Stimulated activated naive CD8-positive, alpha-beta T cell treated with anti-CD3 and anti-CD28 coated beads, Interleukin-15, amount 100 ng/mL, for 72 hours (primary cell): ENCODE measurements around the gene TANC1.

Experiments used
- ATAC-seq: fragments of 150-1000 bp; cut with Tn5 transposase; 2 replicates; pipeline ENCODE4 v1.10.0; 2021; ENCODE audit warnings: mild to moderate bottlenecking, moderate library complexity
- DNase-seq, 2 donors: peaks; one replicate each; pipeline ENCODE4 v3.0.0; 2021 to 2022
- H3K27ac Mint-ChIP-seq, 2 donors: one replicate each; pipeline ENCODE4 v1.8.0; 2022; ENCODE audit warnings: mild to moderate bottlenecking in 2 of 2, mixed read lengths in 2 of 2, moderate library complexity in 2 of 2
- H3K27me3 Mint-ChIP-seq: one replicate; pipeline ENCODE4 v1.8.0; 2022; ENCODE audit warnings: mixed read lengths
- H3K4me1 Mint-ChIP-seq: one replicate; pipeline ENCODE4 v1.8.0; 2022; ENCODE audit warnings: mild to moderate bottlenecking, mixed read lengths
- H3K4me3 Mint-ChIP-seq, 2 donors: one replicate each; pipeline ENCODE4 v1.8.0; 2022; ENCODE audit warnings: mild to moderate bottlenecking in 2 of 2, mixed read lengths in 2 of 2, moderate library complexity in 1 of 2
- H3K9me3 Mint-ChIP-seq, 2 donors: one replicate each; pipeline ENCODE4 v1.8.0; 2022; ENCODE audit warnings: mixed read lengths in 2 of 2

The TANC1 gene

DNA sequence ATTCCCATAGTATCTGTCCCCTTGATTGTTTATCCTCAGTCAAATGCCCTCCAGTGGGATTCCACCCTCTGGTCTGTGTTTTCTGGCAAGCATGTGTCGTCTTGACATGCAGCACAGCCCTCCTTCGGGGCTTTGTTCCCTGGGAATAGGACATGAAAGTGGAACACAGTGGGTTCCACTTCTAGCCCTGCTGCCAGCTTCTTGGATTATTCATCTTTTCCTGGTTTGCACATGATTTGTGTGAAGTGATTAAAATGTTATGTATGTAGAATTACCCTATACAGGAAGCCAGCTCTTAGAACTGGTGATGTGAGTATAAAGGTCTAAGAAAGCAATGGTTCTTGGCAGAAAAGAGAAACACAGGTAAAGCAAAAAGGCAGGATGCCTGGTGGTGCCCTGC lies 142.3 kb downstream of the TANC1 start:
- ATAC-seq = no peak
- H3K27ac Mint-ChIP-seq = no peak overlapping the region
- H3K27me3 Mint-ChIP-seq = no peaks in the 10 kb centered on the region
- H3K9me3 Mint-ChIP-seq = no peaks in the 10 kb centered on the region
- peaks cover 6% of the 10 kb centered on the region for H3K4me1 Mint-ChIP-seq
- no peak overlapping the region for H3K4me3 Mint-ChIP-seq
- DNase-seq = no peak

- H3K4me3 Mint-ChIP-seq = no peak overlapping the region
- no peaks in the 10 kb centered on the region for H3K9me3 Mint-ChIP-seq
- H3K4me1 Mint-ChIP-seq = peaks cover under 1% of the 10 kb centered on the region
- no peaks in the 10 kb centered on the region for H3K27me3 Mint-ChIP-seq
- ATAC-seq (no peak), DNase-seq (no peak)
- no peak overlapping the region for H3K27ac Mint-ChIP-seq
Observed at GRCh38 chr2:159111346-159111927, 143.0 kb downstream of the TANC1 start.

- no peaks in the 10 kb centered on the region for H3K9me3 Mint-ChIP-seq
- no peak overlapping the region for H3K27ac Mint-ChIP-seq
- no peak for ATAC-seq
- no peak overlapping the region for H3K4me3 Mint-ChIP-seq
- H3K27me3 Mint-ChIP-seq = no peaks in the 10 kb centered on the region
- H3K4me1 Mint-ChIP-seq = peaks cover 7% of the 10 kb centered on the region
- DNase-seq = no peak
Observed at GRCh38 chr2:159114835-159115234, 146.4 kb downstream of the TANC1 start.

DNA sequence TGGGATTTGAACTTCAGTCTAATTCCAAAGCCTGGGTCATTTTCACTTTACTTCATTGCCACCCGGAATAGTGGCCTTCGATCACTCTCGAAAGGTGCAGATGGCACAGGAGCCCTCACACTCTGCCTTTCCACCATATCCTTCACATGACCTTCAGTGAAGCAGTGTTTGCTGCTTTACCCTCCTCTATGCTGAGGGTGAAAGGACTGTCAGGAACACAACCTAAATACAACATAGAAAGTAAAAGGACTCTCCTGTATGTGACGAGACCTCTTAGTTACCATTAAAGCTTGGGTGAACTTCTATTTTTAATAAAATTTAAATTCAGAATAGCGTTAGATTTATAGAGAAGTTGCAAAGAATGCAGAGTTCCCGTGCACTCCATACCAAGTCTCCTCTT lies 148.5 kb downstream of the TANC1 start:
- no peaks in the 10 kb centered on the region for H3K9me3 Mint-ChIP-seq
- H3K4me1 Mint-ChIP-seq = peaks cover 7% of the 10 kb centered on the region
- no peak for ATAC-seq

GRCh38 chr2:159117658-159118057 lies 149.2 kb downstream of the TANC1 start:
- H3K27ac Mint-ChIP-seq = no peak overlapping the region
- H3K27me3 Mint-ChIP-seq = no peaks in the 10 kb centered on the region
- peaks cover 7% of the 10 kb centered on the region for H3K4me1 Mint-ChIP-seq
- DNase-seq (no peak), ATAC-seq (no peak)
- H3K4me3 Mint-ChIP-seq = no peak overlapping the region
- H3K9me3 Mint-ChIP-seq = no peaks in the 10 kb centered on the region

More for the DNA sequence above, 148.5 kb downstream of the TANC1 start:
- DNase-seq = no peak
- Mint-ChIP-seq H3K27me3 (no peaks in the 10 kb centered on the region), H3K4me3 (no peak overlapping the region), H3K27ac (no peak overlapping the region)

- DNase-seq (peak; percentile 72 to 76), ATAC-seq (peak; percentile 87)
- no peak overlapping the region for H3K27ac Mint-ChIP-seq
- peaks cover 7% of the 10 kb centered on the region for H3K4me1 Mint-ChIP-seq
- H3K27me3 Mint-ChIP-seq = no peaks in the 10 kb centered on the region
- no peak overlapping the region for H3K4me3 Mint-ChIP-seq
- H3K9me3 Mint-ChIP-seq = no peaks in the 10 kb centered on the region
Observed at GRCh38 chr2:159118115-159118858, 149.8 kb downstream of the TANC1 start.

DNA sequence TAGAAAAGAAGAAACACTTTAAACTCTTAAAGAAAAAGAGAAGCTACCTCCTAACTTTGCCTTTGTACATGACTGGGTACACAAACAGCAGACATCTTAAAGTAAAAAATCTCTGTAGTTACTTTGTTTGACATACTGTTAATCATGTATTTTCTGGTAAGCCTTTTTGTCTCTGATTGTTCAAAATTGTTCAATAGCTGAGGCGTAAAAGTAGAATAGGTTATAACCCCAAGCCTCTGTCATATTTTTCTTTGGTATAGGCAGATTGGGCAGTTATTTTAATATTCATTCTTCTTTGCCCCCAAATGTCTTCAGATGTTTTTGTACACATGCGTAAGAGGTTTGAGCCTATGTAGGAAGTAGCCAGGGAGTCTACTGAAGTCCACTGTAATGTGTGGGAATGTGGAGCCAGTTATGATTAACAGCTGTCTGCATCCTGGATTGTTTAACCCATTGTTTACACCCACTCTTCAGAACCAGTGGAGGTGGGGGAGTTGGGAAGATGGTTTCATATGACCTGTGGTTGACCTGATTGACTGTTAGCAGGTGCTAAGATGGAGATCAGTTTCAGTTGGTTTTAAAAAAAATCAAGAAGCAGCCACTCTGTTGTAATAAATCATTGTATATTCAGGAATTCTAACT lies 150.5 kb downstream of the TANC1 start:
- Mint-ChIP-seq H3K4me3 (no peak overlapping the region), H3K27ac (no peak overlapping the region)

GRCh38 chr2:159119652-159120257 lies 151.3 kb downstream of the TANC1 start:
- peaks cover 19% of the 10 kb centered on the region for H3K4me1 Mint-ChIP-seq
- ATAC-seq (no peak), DNase-seq (no peak)
- peak overlapping the region in 1 of 2 donors; percentile 71 for H3K27ac Mint-ChIP-seq
- H3K4me3 Mint-ChIP-seq = no peak overlapping the region
- H3K27me3 Mint-ChIP-seq = no peaks in the 10 kb centered on the region
- H3K9me3 Mint-ChIP-seq = no peaks in the 10 kb centered on the region

More for the DNA sequence above, 150.5 kb downstream of the TANC1 start:
- DNase-seq (no peak), ATAC-seq (no peak)
- H3K9me3 Mint-ChIP-seq = no peaks in the 10 kb centered on the region
- H3K4me1 Mint-ChIP-seq = peaks cover 11% of the 10 kb centered on the region
- no peaks in the 10 kb centered on the region for H3K27me3 Mint-ChIP-seq

DNA sequence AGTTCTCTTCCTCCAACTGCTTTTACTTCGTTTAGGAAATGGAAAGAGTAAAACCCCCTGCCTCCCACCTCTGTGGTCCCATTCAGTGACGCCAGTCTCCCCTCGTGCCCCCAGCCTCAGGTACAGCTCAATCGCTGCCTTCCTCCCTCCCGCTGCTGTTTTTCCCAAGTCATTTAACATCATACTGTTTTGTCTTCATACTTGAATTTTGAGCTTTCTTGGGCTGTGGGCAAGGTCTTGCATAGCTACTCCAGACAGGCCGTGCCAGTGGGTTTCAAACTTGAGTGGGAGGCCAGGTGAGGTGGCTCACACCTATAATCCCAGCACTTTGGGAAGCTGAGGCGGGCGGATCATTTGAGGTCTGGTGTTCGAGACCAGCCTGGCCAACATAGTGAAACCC lies 155.3 kb downstream of the TANC1 start:
- Mint-ChIP-seq H3K4me1 (peaks cover 17% of the 10 kb centered on the region), H3K27me3 (no peaks in the 10 kb centered on the region), H3K9me3 (no peaks in the 10 kb centered on the region), H3K27ac (peak overlapping the region; percentile 91 to 94), H3K4me3 (no peak overlapping the region)
- no peak for DNase-seq
- no peak for ATAC-seq

DNA sequence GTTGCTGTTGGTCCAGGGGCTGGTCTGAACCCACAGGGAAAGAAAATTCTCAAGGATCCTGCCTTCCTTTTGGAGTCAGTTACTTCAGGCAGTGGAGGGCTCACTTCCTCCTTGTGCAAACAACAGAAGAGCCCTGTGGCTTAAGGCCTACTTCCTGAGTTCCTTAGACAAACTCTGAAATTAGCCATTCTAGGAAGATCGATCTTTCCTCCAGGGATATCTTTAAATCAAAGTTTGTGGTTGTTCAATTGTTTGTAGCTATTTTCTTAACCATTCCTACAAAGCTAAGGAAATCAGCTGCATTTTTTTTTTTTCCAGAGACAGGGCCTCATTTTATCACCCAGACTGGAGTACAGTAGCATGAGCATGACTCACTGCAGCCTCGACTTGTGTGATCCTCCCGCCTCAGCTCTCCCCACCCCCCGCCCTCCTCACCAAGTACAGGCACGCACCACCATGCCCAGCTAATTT lies 156.0 kb downstream of the TANC1 start:
- no peak for DNase-seq
- ATAC-seq = peak; percentile 71
- no peaks in the 10 kb centered on the region for H3K27me3 Mint-ChIP-seq
- H3K4me3 Mint-ChIP-seq = no peak overlapping the region
- peaks cover 17% of the 10 kb centered on the region for H3K4me1 Mint-ChIP-seq
- no peaks in the 10 kb centered on the region for H3K9me3 Mint-ChIP-seq
- H3K27ac Mint-ChIP-seq = peak overlapping the region; percentile 91 to 94

- DNase-seq = no peak
- Mint-ChIP-seq H3K9me3 (no peaks in the 10 kb centered on the region), H3K4me3 (no peak overlapping the region), H3K27ac (peak overlapping the region; percentile 91 to 94), H3K4me1 (peaks cover 17% of the 10 kb centered on the region), H3K27me3 (no peaks in the 10 kb centered on the region)
- no peak for ATAC-seq
Observed at GRCh38 chr2:159124931-159125467, 156.6 kb downstream of the TANC1 start.

GRCh38 chr2:159125858-159126257 lies 157.4 kb downstream of the TANC1 start:
- H3K27me3 Mint-ChIP-seq = no peaks in the 10 kb centered on the region
- H3K4me1 Mint-ChIP-seq = peaks cover 17% of the 10 kb centered on the region
- peak overlapping the region in 1 of 2 donors; percentile 63 for H3K27ac Mint-ChIP-seq

GRCh38 chr2:159126432-159127022 lies 158.1 kb downstream of the TANC1 start:
- Mint-ChIP-seq H3K9me3 (no peaks in the 10 kb centered on the region), H3K4me3 (no peak overlapping the region), H3K27me3 (no peaks in the 10 kb centered on the region), H3K4me1 (peaks cover 17% of the 10 kb centered on the region), H3K27ac (no peak overlapping the region)
- ATAC-seq (no peak), DNase-seq (no peak)

More at GRCh38 chr2:159125858-159126257, 157.4 kb downstream of the TANC1 start:
- ATAC-seq (no peak), DNase-seq (no peak)
- Mint-ChIP-seq H3K4me3 (no peak overlapping the region), H3K9me3 (no peaks in the 10 kb centered on the region)

GRCh38 chr2:159128191-159128590 lies 159.8 kb downstream of the TANC1 start:
- Mint-ChIP-seq H3K27ac (no peak overlapping the region), H3K4me1 (peaks cover 17% of the 10 kb centered on the region), H3K9me3 (no peaks in the 10 kb centered on the region), H3K4me3 (no peak overlapping the region), H3K27me3 (no peaks in the 10 kb centered on the region)
- ATAC-seq = no peak
- no peak for DNase-seq

GRCh38 chr2:159129269-159129668 lies 160.8 kb downstream of the TANC1 start:
- no peaks in the 10 kb centered on the region for H3K9me3 Mint-ChIP-seq
- DNase-seq (no peak), ATAC-seq (no peak)
- no peak overlapping the region for H3K27ac Mint-ChIP-seq
- no peaks in the 10 kb centered on the region for H3K27me3 Mint-ChIP-seq
- H3K4me3 Mint-ChIP-seq = no peak overlapping the region
- H3K4me1 Mint-ChIP-seq = peaks cover 10% of the 10 kb centered on the region
